Mucosa of descending colon (tissue), 3 donors: ENCODE results near the gene PMF1. TPM values are rescaled to one million over a fixed set of nuclear protein-coding genes. Genes with fewer than 3 reads are reported as not detected.

Experiments used
- ATAC-seq: fragments of 200-7000 bp; cut with Tn5 transposase; one replicate; pipeline ENCODE4 v1.9.1; 2020; ENCODE audit warnings: mild to moderate bottlenecking, moderate library complexity
- DNase-seq, 3 donors: peaks; one replicate each; pipeline ENCODE4 v3.0.0-alpha.2; 2020
- H3K36me3 ChIP-seq: fragments of 200-600 bp; one replicate; pipeline ENCODE4 v1.8.0; 2021; ENCODE audit warnings: low read depth, mild to moderate bottlenecking
- H3K4me1 ChIP-seq: fragments of 200-600 bp; one replicate; pipeline ENCODE4 v1.8.0; 2021; ENCODE audit warnings: low read depth, mild to moderate bottlenecking
- H3K4me3 ChIP-seq: fragments of 200-600 bp; one replicate; pipeline ENCODE4 v1.8.0; 2021; ENCODE audit warnings: mild to moderate bottlenecking
- H3K9me3 ChIP-seq: fragments of 200-600 bp; one replicate; pipeline ENCODE4 v1.8.0; 2021; ENCODE audit warnings: mild to moderate bottlenecking
- CTCF ChIP-seq: fragments of 200-600 bp; IDR thresholded peaks from one replicate; pipeline ENCODE4 v1.8.0; 2022; ENCODE audit warnings: antibody characterized with exemption, mild to moderate bottlenecking
- intact Hi-C, 2 donors: fragments of 100-400 bp; cut with DNase I in 1 of 2; cut with micrococcal nuclease in 1 of 2; formaldehyde crosslinking; loops; one replicate each; pipeline versions ENCODE4 v1.11.0 to v1.11.1; 2022; cut with DNase I, micrococcal nuclease
- total RNA-seq, 3 donors: library from RNA; stranded (reverse); fragmentation: NEBNext Ultra II Directional in 2 of 3; extraction: Animal tissue kit (Norgen Biotek cat#: 25700) in 2 of 3; gene quantifications; one replicate each; pipeline versions ENCODE4 v1.2.1 to v1.2.4, GENCODE V29; 2021 to 2023
- donor health status: DM: no; HTN: no; CAD: no; lungs with moderate emphysema.
- donor health status: DM: no; HTN: no; CAD: no.
- donor health status: DM: no; HTN: yes; CAD: no.

Gene PMF1
- total RNA-seq, 3 donors from 2014 or later: 38.1 to 46.8 (median 43.6) TPM

GRCh38 chr1:156191292-156191964 is 21.4 kb upstream of the PMF1 start:
- DNase-seq: no peak
- Histone ChIP-seq H3K4me3 (no peak overlapping the region), H3K36me3 (no peaks in the 10 kb centered on the region), H3K9me3 (no peaks in the 10 kb centered on the region), H3K4me1 (peaks cover 10% of the 10 kb centered on the region)
- no peak for TF ChIP-seq CTCF
- no peak for ATAC-seq
- intact Hi-C loops: no loop called here

GRCh38 chr1:156193208-156193487 is 19.7 kb upstream of the PMF1 start:
- intact Hi-C loops: no loop called here
- ATAC-seq: no peak
- Histone ChIP-seq H3K9me3 (no peaks in the 10 kb centered on the region), H3K4me3 (no peak overlapping the region), H3K4me1 (peaks cover 13% of the 10 kb centered on the region), H3K36me3 (no peaks in the 10 kb centered on the region)
- no peak for TF ChIP-seq CTCF
- no peak for DNase-seq

- ATAC-seq: peak; percentile 99
- TF ChIP-seq CTCF: peak; percentile 77
- DNase-seq: peak; percentile 96 to 98 (median 97)
- Histone ChIP-seq H3K4me3 (peak within 1 kb of the TSS; percentile 71), H3K36me3 (no peaks in the 10 kb centered on the region), H3K4me1 (peaks cover 13% of the 10 kb centered on the region), H3K9me3 (no peaks in the 10 kb centered on the region)
- intact Hi-C loops: no loop called here
These were observed 19.1 kb upstream of the PMF1 start, which contains the start of gene SLC25A44 for GRCh38 chr1:156193488-156194299. Gene SLC25A44, plus strand, starts transcription at chr1:156194104. Its CDS starts 5,744 bp downstream, at chr1:156199848.

GRCh38 chr1:156194300-156194652 is 18.5 kb upstream of the PMF1 start:
- no peak for DNase-seq
- no peaks in the 10 kb centered on the region for H3K9me3 ChIP-seq
- H3K4me1 ChIP-seq: peaks cover 13% of the 10 kb centered on the region
- TF ChIP-seq CTCF: no peak
- ATAC-seq: no peak
- no peaks in the 10 kb centered on the region for H3K36me3 ChIP-seq
- intact Hi-C loops: no loop called here
- peak overlapping the region; percentile 71 for H3K4me3 ChIP-seq

GRCh38 chr1:156195853-156196252 is 17.0 kb upstream of the PMF1 start:
- Histone ChIP-seq H3K9me3 (no peaks in the 10 kb centered on the region), H3K4me1 (peaks cover 9% of the 10 kb centered on the region), H3K36me3 (no peaks in the 10 kb centered on the region), H3K4me3 (no peak overlapping the region)
- no peak for DNase-seq
- intact Hi-C loops: no loop called here
- no peak for ATAC-seq
- no peak for TF ChIP-seq CTCF
